SW 1271 (cell line): ENCODE results near the gene NIF3L1.

ENCODE experiments used
- DNase-seq, 2 experiments: peaks; one replicate each; lab custom pipeline; 2025; lab: John Stamatoyannopoulos, UW

Gene NIF3L1

GRCh38 chr2:200888704-200889625 is at the start of gene NIF3L1, which contains the start of gene PPIL3:
NIF3L1 (plus strand) TSS chr2:200889371; CDS start chr2:200891944, 2,573 bp downstream.
PPIL3 (minus strand) TSS chr2:200889077; CDS start chr2:200887615, 1,462 bp downstream.
- DNase-seq = peak; percentile 96 to 99

GRCh38 chr2:200839513-200839912 is 49.7 kb upstream of the NIF3L1 start:
- no peak for DNase-seq

- DNase-seq = no peak
These were observed 44.9 kb upstream of the NIF3L1 start for GRCh38 chr2:200843993-200844948.

- DNase-seq = no peak
These were observed 44.0 kb upstream of the NIF3L1 start for GRCh38 chr2:200845194-200845593.

- DNase-seq = no peak
These were observed 43.4 kb upstream of the NIF3L1 start for GRCh38 chr2:200845669-200846325.

- no peak for DNase-seq
These were observed 41.9 kb upstream of the NIF3L1 start for GRCh38 chr2:200847269-200847668.

- DNase-seq = no peak
These were observed 41.2 kb upstream of the NIF3L1 start for GRCh38 chr2:200847939-200848338.

GRCh38 chr2:200850512-200851256 is 38.5 kb upstream of the NIF3L1 start:
- no peak for DNase-seq

GRCh38 chr2:200851398-200852248 is 37.5 kb upstream of the NIF3L1 start:
- no peak for DNase-seq

- no peak for DNase-seq
These were observed 36.6 kb upstream of the NIF3L1 start for GRCh38 chr2:200852605-200853004.

GRCh38 chr2:200856806-200857205 is 32.4 kb upstream of the NIF3L1 start:
- no peak for DNase-seq

- no peak for DNase-seq
These were observed 28.9 kb upstream of the NIF3L1 start for GRCh38 chr2:200860092-200860795.

- no peak for DNase-seq
These were observed 27.5 kb upstream of the NIF3L1 start for GRCh38 chr2:200861617-200862155.

GRCh38 chr2:200862532-200863000 is 26.6 kb upstream of the NIF3L1 start:
- peak; percentile 5 to 67 for DNase-seq

GRCh38 chr2:200863782-200864175 is 25.4 kb upstream of the NIF3L1 start:
- peak in 1 of 2 experiments; percentile 47 for DNase-seq

GRCh38 chr2:200864176-200865034 is 24.8 kb upstream of the NIF3L1 start, which contains the start of gene CLK1:
CLK1 (minus strand) TSS chr2:200864658; CDS start chr2:200861862, 2,796 bp downstream.
- peak; percentile 77 to 86 for DNase-seq

- DNase-seq = no peak
These were observed 20.2 kb upstream of the NIF3L1 start for GRCh38 chr2:200869014-200869413.

GRCh38 chr2:200871151-200871550 is 18.0 kb upstream of the NIF3L1 start:
- DNase-seq = no peak
